GM10266 (cell line): ENCODE measurements around the gene PLCXD1.
"Not testable (repeated sequence)": the region's sequence is repeated elsewhere in the genome, so short reads cannot be mapped to it uniquely, and the experiment has no call there.

Experiments
- DNase-seq: peaks from one replicate; pipeline ENCODE4 v3.0.0; 2012; ENCODE audit errors: extremely low spot score
- TF ChIP-seq, protein P1 (sequence below): IDR thresholded peaks from 2 replicates; pipeline ENCODE4 v1.5.1; 2012; ENCODE audit warnings: mild to moderate bottlenecking, low read depth; ENCODE audit not compliant: control insufficient read depth, insufficient read depth; ENCODE audit errors: missing control alignments

The PLCXD1 gene

DNA sequence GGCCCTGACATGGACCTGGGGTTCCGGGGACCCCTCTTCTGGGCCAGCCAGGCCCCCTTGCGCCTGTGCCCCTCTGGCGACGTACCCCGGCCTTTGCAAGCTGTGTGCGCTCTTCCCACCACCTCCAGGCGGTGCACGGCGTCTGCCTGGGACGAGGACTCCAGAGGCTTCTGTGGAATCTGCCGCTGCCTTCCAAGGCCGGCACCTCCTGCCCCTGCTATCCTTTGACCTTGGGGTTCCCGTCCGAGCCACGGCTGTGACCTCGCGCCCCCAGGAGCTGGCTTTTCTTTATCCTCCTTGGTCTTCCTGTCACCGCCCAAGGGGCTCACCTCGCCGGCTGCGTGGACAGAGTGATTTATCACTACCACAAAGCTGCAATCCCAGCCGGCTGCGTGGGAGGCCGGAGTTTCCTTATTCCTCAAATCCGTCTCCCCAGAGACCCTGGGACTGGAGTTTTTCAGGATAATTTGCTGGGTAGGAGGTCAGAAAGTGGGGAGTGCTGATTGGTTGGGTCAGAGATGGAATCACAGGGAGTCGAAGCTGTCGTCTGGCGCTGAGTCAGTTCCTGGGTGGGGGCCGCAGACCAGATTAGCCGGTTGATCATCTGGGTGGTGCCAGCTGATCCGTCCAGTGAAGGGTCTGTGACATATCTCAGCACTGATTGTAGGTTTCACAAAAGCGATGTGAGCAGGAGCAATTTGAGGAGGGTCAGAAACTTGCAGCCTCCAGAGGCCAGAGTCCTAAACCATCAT is 19.8 kb upstream of the PLCXD1 start:
- TF ChIP-seq, protein P1, sequence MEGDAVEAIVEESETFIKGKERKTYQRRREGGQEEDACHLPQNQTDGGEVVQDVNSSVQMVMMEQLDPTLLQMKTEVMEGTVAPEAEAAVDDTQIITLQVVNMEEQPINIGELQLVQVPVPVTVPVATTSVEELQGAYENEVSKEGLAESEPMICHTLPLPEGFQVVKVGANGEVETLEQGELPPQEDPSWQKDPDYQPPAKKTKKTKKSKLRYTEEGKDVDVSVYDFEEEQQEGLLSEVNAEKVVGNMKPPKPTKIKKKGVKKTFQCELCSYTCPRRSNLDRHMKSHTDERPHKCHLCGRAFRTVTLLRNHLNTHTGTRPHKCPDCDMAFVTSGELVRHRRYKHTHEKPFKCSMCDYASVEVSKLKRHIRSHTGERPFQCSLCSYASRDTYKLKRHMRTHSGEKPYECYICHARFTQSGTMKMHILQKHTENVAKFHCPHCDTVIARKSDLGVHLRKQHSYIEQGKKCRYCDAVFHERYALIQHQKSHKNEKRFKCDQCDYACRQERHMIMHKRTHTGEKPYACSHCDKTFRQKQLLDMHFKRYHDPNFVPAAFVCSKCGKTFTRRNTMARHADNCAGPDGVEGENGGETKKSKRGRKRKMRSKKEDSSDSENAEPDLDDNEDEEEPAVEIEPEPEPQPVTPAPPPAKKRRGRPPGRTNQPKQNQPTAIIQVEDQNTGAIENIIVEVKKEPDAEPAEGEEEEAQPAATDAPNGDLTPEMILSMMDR = no peak
- no peak for DNase-seq

DNA sequence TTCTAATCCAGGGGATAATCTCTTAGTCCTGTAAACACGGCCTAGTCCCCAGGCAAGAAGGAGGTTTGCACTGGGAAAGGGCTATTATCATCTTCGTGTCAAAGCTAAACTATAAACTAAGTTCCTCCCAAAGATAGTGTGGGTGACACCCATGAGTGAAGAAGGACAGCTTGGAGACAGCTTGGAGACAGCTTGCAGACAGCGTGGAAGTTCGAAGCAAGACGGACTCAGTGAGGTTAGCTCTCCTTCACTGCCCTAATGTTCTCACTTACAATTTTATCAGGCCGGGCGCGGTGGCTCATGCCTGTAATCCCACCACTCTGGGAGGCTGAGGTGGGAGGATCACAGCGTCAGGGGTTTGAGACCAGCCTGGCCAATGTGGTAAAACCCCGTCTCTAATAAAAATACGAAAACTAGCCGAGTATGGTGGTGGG is 19.2 kb upstream of the PLCXD1 start:
- TF ChIP-seq, protein P1 = no peak
- DNase-seq = no peak

DNA sequence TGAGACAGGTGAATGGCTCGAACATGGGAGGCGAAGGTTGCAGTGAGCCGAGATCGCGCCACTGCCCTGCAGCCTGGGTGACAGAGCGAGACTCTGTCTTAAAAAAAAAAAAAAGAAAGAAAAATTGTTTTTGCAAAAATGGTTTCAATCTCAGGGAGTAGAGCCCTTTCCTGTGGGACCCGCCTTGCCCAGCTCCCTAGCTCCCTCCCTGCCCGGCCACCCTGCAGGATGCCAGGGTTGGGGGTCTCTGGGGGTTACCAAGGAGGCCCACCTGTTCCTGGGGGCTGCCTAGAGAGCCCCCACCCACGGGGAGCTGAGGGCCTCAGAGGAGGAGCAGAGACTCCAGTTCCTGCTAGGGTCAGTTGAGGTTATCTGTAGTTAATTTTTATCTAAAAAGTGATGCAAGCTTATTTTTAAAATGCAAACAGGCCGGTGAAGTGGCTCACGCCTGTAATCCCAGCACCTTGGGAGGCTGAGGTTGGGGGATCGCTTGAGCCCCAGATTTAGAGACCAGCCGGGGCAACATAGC is 18.7 kb upstream of the PLCXD1 start:
- DNase-seq = no peak
- TF ChIP-seq, protein P1 = no peak

DNA sequence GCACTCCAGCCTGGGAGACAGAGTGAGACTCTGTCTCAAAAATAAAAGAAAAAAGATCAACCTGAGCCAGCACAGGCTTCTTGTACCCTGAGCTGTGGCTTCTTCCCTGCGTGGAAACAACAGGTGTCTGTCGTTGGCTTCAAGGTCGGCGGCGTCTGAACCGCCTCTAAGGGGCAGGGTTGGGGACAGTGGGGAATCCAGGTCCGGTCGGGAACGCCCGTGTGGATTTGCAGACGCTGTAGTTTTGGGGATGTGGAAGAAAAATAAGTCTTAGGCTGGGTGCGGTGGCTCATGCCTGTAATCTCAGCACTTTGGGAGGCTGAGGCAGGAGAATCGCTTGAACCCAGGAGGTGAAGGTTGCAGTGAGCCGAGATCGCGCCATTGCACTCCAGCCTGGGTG is 17.2 kb upstream of the PLCXD1 start:
- DNase-seq = not testable (repeated sequence)

DNA sequence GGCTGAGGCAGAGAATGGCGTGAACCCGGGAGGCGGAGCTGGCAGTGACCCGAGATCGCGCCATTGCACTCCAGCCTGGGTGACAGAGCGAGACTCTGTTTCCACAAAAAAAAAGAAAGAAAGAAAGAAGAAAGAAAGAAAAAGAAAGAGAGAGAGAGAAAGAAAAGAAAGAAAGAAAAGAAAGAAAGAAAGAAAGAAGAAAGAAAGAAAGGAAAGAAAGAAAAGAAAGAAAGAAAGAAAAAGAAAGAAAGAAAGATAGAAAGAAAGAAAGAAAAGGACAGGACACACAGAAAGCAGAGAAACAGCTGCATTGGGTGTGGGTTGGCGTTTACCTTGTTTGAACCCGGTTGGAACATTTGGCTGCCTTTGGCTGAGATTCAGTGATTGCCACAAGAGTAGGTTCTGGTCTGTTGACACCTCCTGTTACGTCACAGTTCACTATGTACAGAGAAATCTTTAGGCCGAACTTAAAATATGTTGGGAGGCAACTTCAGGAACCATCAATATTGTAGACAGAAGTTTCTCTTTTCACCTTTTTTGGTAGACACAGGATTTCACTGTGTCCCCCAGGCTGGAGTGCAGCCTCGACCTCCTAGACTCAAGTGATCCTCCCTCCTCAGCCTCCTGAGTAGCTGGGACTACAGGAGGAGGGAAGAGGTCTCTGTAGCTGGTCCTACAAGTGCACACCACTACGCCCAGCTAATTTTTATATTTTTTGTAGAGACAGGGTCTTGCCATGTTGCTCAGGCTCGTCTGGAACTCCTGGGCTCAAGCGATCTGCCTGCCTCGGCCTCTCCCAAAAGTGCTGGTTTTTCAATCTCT is 16.3 kb upstream of the PLCXD1 start:
- TF ChIP-seq, protein P1 = no peak
- no peak for DNase-seq

DNA sequence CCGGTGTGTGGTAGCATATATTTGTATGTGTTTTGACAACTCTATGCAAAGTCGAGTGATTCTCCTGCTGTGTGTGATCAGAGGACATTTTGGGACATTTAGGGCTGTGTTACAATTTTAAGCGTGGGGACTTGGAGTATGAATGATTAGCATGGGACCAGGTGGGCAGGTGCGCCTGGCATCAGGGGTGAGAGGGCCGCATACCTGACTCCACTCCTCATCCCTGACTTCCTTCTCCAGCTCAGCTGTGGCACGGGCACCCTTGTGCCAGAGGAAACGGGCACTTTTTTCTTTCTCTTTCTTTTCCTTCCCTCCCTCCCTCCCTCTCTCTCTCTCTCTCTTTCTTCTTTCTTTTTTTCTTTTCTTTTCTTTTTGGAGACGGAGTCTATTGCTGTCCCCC is 15.7 kb upstream of the PLCXD1 start:
- TF ChIP-seq, protein P1 = no peak
- DNase-seq = no peak

DNA sequence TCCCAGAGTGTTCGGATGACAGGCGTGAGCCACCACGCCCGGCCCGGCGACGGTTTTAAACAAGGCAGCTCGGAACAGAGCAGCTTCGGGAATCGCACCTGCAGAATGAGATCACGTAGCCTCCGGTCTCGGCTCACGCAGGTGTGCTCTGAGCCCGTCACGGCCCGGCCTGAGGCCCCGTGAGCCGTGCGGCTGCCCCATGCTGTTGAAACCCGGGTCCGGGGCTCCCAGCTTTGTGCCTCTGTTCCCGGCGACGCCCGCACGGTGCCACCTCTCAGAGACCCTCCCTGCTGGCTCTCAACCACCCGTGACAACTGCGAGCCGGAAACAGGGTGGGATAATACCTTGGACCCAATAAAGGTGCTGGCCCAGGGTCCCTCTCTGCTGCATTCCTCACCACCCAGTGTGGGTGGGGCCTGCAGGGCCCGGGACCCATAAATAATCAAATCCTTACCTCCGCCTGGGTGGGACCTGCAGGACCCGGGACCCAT is 13.4 kb upstream of the PLCXD1 start:
- TF ChIP-seq, protein P1 = no peak
- DNase-seq = no peak
